GM23248 (cell line): ENCODE data around the gene BLACAT1.

Experiments
- EZH2 ChIP-seq: fragments of 200-600 bp; sonication (generic); IDR thresholded peaks from 2 replicates; pipeline ENCODE4 v1.6.1; 2018; ENCODE audit warnings: antibody characterized with exemption, mild to moderate bottlenecking; ENCODE audit not compliant: insufficient read depth, poor library complexity, severe bottlenecking
- EZH2phosphoT487 ChIP-seq: fragments of 200-600 bp; sonication (generic); IDR thresholded peaks from 2 replicates; pipeline ENCODE4 v1.6.1; 2018; ENCODE audit warnings: antibody characterized with exemption, moderate library complexity, mild to moderate bottlenecking, low read depth; ENCODE audit not compliant: insufficient read depth

DNA sequence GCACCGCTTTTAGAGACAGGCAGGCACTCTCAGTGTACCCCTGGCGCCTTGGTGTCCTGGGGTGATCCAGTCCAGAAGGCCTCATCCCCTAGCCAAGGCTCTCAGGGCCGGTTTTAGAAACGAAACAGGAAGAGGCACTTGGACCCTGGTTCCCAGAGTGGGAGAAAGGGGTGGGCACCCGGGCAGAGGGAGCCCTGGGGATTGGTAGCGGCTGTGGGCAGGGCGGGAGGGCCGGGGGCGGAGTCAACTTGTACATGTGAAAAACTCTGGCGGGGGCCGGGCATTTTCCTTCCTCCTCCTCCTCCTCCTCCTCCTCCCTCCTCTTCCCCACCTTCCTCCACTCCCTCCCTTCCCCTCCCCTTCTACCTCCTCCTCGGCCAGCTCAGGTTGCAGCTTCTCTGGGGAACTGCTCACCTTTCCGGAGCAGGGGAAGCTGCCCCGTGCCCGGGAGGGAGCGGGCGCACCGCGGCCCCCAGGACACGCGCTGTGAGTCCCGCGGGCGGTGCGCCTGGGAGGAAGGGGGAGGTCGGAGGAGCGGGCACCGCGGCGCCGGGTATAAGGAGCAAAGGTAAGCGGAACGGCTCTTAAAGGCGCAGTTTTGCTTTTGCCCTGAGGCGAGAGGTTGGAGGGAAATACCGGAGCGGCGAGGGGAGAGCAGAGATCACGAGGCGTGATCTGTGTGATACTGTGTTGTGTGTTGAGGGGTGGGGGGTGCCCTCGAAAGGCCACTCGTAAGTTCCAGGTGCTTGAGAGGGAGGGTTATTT, 48.6 kb upstream of the BLACAT1 start, which contains the start of gene CDK18:
- TF ChIP-seq EZH2 (no peak), EZH2phosphoT487 (no peak)
